ENCODE measurements around the gene C9orf152. TPM values are rescaled to one million over a fixed set of nuclear protein-coding genes. Genes with fewer than 3 reads are reported as not detected.

C9orf152 gene
- total and polyA plus RNA-seq, 9 of the 15 experiments (the other 6 are each of a cell fraction or from before 2014, with no cell fraction given) = not detected

DNA sequence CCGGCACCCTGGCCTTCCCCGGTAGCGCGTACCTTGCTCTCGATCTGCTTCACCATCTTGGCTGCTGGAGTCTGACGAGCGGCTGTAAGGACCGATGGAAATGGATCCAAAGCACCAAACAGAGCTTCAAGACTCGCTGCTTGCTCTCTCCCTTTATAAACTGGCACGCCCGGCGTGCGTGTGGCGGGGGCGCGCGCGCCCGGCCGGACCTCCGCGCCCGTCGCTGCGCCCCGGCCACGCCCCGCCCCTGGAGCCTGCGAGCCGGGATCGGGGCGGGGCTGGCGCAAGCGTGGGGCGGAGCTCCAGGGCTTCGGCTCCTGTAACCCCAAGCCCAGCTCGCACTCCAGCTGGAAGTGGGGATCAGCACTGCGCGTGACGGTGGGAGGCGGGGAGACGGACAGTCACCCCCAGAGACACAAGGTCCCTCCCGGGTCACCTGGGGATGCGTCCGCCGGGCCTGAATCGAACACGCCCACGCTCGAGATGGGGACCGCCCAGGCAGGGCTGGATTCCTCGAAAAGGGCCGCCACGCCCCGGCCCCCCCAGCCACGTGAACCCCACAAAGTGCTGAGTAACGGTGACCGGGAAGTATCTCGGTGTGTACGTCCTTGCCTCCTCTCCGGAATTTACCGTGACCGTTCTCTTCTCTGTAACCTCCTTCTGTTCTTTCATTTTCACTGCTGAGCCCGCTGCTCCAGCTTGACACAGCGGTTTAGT lies 48.6 kb upstream of the C9orf152 start, which contains the start of gene TXN (continued):
- TF ChIP-seq TBP (optimal IDR thresholded peaks at IDR 0.05; ENCODE audit: low read depth, low read length) = peak; percentile 91
- TF ChIP-seq DACH1 (IDR thresholded peaks at IDR 0.05; ENCODE audit: partially characterized antibody) = peak; percentile 86
- TF ChIP-seq SOX6 (IDR thresholded peaks at IDR 0.05) = peak; percentile 69
- TF ChIP-seq EGR1 (conservative IDR thresholded peaks at IDR 0.05) = peak; percentile 98
- peak; percentile 69; the same call in 1 of the 2 replicates for TF ChIP-seq ZNF175 (CRISPR knock-in tag; IDR thresholded peaks at IDR 0.05; ENCODE audit: low read depth)
- TF ChIP-seq TARDBP (IDR thresholded peaks at IDR 0.05) = no peak
- TF ChIP-seq, protein P1, sequence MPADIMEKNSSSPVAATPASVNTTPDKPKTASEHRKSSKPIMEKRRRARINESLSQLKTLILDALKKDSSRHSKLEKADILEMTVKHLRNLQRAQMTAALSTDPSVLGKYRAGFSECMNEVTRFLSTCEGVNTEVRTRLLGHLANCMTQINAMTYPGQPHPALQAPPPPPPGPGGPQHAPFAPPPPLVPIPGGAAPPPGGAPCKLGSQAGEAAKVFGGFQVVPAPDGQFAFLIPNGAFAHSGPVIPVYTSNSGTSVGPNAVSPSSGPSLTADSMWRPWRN (IDR thresholded peaks at IDR 0.05; ENCODE audit: low read depth) = no peak
- TF ChIP-seq ZBTB17 (CRISPR knock-in tag; IDR thresholded peaks at IDR 0.05) = no peak
- TF ChIP-seq ILF3 (IDR thresholded peaks at IDR 0.05; ENCODE audit: borderline replicate concordance) = no peak
- TF ChIP-seq PHF21A (IDR thresholded peaks at IDR 0.05; ENCODE audit: borderline replicate concordance, low read depth) = no peak
- no peak; the same call in 1 of the 2 replicates for TF ChIP-seq NR2C2 (CRISPR knock-in tag; IDR thresholded peaks at IDR 0.05)
- peak; percentile 97 for TF ChIP-seq NR2C2 (tag; IDR thresholded peaks at IDR 0.05)
- TF ChIP-seq L3MBTL2 (IDR thresholded peaks at IDR 0.05) = peak; percentile 96
- TF ChIP-seq, protein P2, sequence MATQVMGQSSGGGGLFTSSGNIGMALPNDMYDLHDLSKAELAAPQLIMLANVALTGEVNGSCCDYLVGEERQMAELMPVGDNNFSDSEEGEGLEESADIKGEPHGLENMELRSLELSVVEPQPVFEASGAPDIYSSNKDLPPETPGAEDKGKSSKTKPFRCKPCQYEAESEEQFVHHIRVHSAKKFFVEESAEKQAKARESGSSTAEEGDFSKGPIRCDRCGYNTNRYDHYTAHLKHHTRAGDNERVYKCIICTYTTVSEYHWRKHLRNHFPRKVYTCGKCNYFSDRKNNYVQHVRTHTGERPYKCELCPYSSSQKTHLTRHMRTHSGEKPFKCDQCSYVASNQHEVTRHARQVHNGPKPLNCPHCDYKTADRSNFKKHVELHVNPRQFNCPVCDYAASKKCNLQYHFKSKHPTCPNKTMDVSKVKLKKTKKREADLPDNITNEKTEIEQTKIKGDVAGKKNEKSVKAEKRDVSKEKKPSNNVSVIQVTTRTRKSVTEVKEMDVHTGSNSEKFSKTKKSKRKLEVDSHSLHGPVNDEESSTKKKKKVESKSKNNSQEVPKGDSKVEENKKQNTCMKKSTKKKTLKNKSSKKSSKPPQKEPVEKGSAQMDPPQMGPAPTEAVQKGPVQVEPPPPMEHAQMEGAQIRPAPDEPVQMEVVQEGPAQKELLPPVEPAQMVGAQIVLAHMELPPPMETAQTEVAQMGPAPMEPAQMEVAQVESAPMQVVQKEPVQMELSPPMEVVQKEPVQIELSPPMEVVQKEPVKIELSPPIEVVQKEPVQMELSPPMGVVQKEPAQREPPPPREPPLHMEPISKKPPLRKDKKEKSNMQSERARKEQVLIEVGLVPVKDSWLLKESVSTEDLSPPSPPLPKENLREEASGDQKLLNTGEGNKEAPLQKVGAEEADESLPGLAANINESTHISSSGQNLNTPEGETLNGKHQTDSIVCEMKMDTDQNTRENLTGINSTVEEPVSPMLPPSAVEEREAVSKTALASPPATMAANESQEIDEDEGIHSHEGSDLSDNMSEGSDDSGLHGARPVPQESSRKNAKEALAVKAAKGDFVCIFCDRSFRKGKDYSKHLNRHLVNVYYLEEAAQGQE (IDR thresholded peaks at IDR 0.05; ENCODE audit: borderline replicate concordance) = 0 out of 2 replicates have a peak, but pooled peaks have one; percentile 27
- TF ChIP-seq, protein P2 (CRISPR knock-in tag; IDR thresholded peaks at IDR 0.05; ENCODE audit: low read depth) = no peak
- TF ChIP-seq FOXK1 (CRISPR knock-in tag; IDR thresholded peaks at IDR 0.05; ENCODE audit: borderline replicate concordance) = no peak
- TF ChIP-seq BDP1 (IDR thresholded peaks at IDR 0.05; ENCODE audit: insufficient read depth, insufficient read length) = no peak
- no peak for TF ChIP-seq RBM14 (IDR thresholded peaks at IDR 0.05; ENCODE audit: borderline replicate concordance, insufficient read depth, low read depth, low read length)
- no peak for TF ChIP-seq GTF2A2 (tag; IDR thresholded peaks at IDR 0.05)
- TF ChIP-seq TEAD2 (tag; IDR thresholded peaks at IDR 0.05) = no peak
- TF ChIP-seq SIN3B (IDR thresholded peaks at IDR 0.05; ENCODE audit: low read depth) = 0 out of 2 replicates have a peak, but pooled peaks have one; percentile 14
- no peak for TF ChIP-seq KDM1A (IDR thresholded peaks at IDR 0.05)
- peak; percentile 58 for TF ChIP-seq MEIS2 (IDR thresholded peaks at IDR 0.05; ENCODE audit: partially characterized antibody)

All from K562 (cell line).